Prostate gland (tissue), 2 donors: ENCODE results near the gene A2M. TPM values are rescaled to one million over a fixed set of nuclear protein-coding genes. Genes with fewer than 3 reads are reported as not detected.

Experiments
- DNase-seq: peaks from one replicate; pipeline ENCODE4 v3.0.0-alpha.2; 2019; ENCODE audit warnings: low spot score
- H3K27ac ChIP-seq, 2 donors: fragments of 200-600 bp; sonication (generic); 2 replicates each; pipeline ENCODE4 v1.5.1; 2017 to 2019
- H3K27me3 ChIP-seq: fragments of 200-600 bp; sonication (generic); replicated peaks from 2 replicates; pipeline ENCODE4 v1.5.1; 2019; ENCODE audit not compliant: insufficient read depth
- H3K36me3 ChIP-seq, 2 donors: fragments of 200-600 bp; sonication (generic); 1 replicate in 1 of 2; 2 replicates in 1 of 2; pipeline versions ENCODE4 v1.5.1 to v1.8.1; 2017 to 2019
- H3K4me1 ChIP-seq: fragments of 200-600 bp; sonication (generic); replicated peaks from 2 replicates; pipeline ENCODE4 v1.5.1; 2019
- H3K4me3 ChIP-seq, 2 donors: fragments of 200-600 bp; sonication (generic); 2 replicates each; pipeline ENCODE4 v1.5.1; 2017 to 2019
- H3K9me3 ChIP-seq: fragments of 200-600 bp; sonication (generic); 2 replicates; pipeline ENCODE4 v1.5.1; 2017
- CTCF ChIP-seq, 4 experiments: fragments of 200-600 bp in 2 of 4; fragments of 450-650 bp in 2 of 4; sonication (generic) in 2 of 4; IDR thresholded peaks; 1 replicate in 3 of 4; 2 replicates in 1 of 4; pipeline ENCODE4 v1.5.1; 2016 to 2019; ENCODE audit warnings: antibody characterized with exemption in 4 of 4, mild to moderate bottlenecking in 2 of 4, moderate library complexity in 2 of 4
- POLR2A ChIP-seq: fragments of 450-650 bp; IDR thresholded peaks from one replicate; pipeline ENCODE4 v1.6.1; 2016; ENCODE audit warnings: antibody characterized with exemption, mild to moderate bottlenecking
- POLR2AphosphoS5 ChIP-seq: sonication (generic); formaldehyde crosslinking; IDR thresholded peaks from one replicate; pipeline ENCODE4 v1.6.1; 2017; ENCODE audit warnings: antibody characterized with exemption
- WGBS: methylation state at CpG from one replicate; pipeline ENCODE4 v1.1.5; 2018; 5-methylcytosine and 5-hydroxymethylcytosine counted together
- intact Hi-C: fragments of 100-400 bp; cut with DNase I; formaldehyde crosslinking; loops from one replicate; pipeline ENCODE4 v1.14.2; 2022
- total RNA-seq, 2 donors: library from RNA; depleted of rRNA; stranded (reverse); fragments of >200 nt; gene quantifications; one replicate each; pipeline ENCODE4 v1.1.0, GENCODE V29; 2016

Gene A2M
- total RNA-seq, 2 donors from 2014 or later, result 82.6 to 286 TPM

GRCh38 chr12:9034095-9034494 is 81.6 kb downstream of the A2M start:
- intact Hi-C loops, result loop anchor here (10.0 kb wide), 1 partner anchor 79 kb away; no protein-coding TSS in a partner anchor

GRCh38 chr12:9033265-9033887 is 82.3 kb downstream of the A2M start:
- intact Hi-C loops, result loop anchor here (10.0 kb wide), 1 partner anchor 79 kb away; no protein-coding TSS in a partner anchor
- no peak for DNase-seq
- Histone ChIP-seq H3K36me3 (no peaks in the 10 kb centered on the region), H3K4me1 (no peaks in the 10 kb centered on the region), H3K4me3 (no peak overlapping the region), H3K27me3 (no peaks in the 10 kb centered on the region), H3K9me3 (no peaks in the 10 kb centered on the region), H3K27ac (no peak overlapping the region)
- 91% methylated on average over 2 of the region's 2 CpGs for WGBS
- no peak for TF ChIP-seq CTCF (IDR thresholded peaks at IDR 0.05)
- TF ChIP-seq POLR2A, result no peak
- TF ChIP-seq POLR2AphosphoS5, result no peak

More at GRCh38 chr12:9034095-9034494, 81.6 kb downstream of the A2M start:
- Histone ChIP-seq H3K4me3 (no peak overlapping the region), H3K4me1 (no peaks in the 10 kb centered on the region), H3K27ac (no peak overlapping the region), H3K9me3 (no peaks in the 10 kb centered on the region), H3K27me3 (no peaks in the 10 kb centered on the region), H3K36me3 (no peaks in the 10 kb centered on the region)
- WGBS, result 96% methylated on average over 6 of the region's 6 CpGs
- TF ChIP-seq POLR2AphosphoS5, result no peak
- no peak for TF ChIP-seq POLR2A
- no peak for TF ChIP-seq CTCF (IDR thresholded peaks at IDR 0.05)
- no peak for DNase-seq

GRCh38 chr12:9032202-9032964 is 83.3 kb downstream of the A2M start:
- Histone ChIP-seq H3K4me3 (no peak overlapping the region), H3K4me1 (no peaks in the 10 kb centered on the region), H3K27ac (no peak overlapping the region), H3K27me3 (no peaks in the 10 kb centered on the region), H3K9me3 (no peaks in the 10 kb centered on the region), H3K36me3 (no peaks in the 10 kb centered on the region)
- 83% methylated on average over 5 of the region's 5 CpGs for WGBS
- TF ChIP-seq CTCF (IDR thresholded peaks at IDR 0.05), result no peak
- TF ChIP-seq POLR2A, result no peak
- no peak for TF ChIP-seq POLR2AphosphoS5
- intact Hi-C loops, result loop anchor here (10.0 kb wide), 1 partner anchor 78 kb away; no protein-coding TSS in a partner anchor
- DNase-seq, result no peak

GRCh38 chr12:9030776-9031175 is 84.9 kb downstream of the A2M start:
- Histone ChIP-seq H3K27ac (no peak overlapping the region), H3K4me1 (no peaks in the 10 kb centered on the region), H3K4me3 (no peak overlapping the region), H3K27me3 (no peaks in the 10 kb centered on the region), H3K36me3 (no peaks in the 10 kb centered on the region), H3K9me3 (no peaks in the 10 kb centered on the region)
- no peak for DNase-seq
- intact Hi-C loops, result loop anchor here (10.0 kb wide), 1 partner anchor 76 kb away; no protein-coding TSS in a partner anchor
- TF ChIP-seq POLR2A (no peak), POLR2AphosphoS5 (no peak), CTCF (IDR thresholded peaks at IDR 0.05) (no peak)
- WGBS, result 66% methylated on average over 2 of the region's 2 CpGs
